ENCODE results near the gene DIS3L2.

The DIS3L2 gene

GRCh38 chr2:232276084-232276732 is 314.7 kb downstream of the DIS3L2 start:
- Histone ChIP-seq H3K27ac (ENCODE audit: poor library complexity, severe bottlenecking) (no peak overlapping the region), H3K9me3 (ENCODE audit: severe bottlenecking) (no peaks in the 10 kb centered on the region), H3K36me3 (ENCODE audit: low read depth) (0 out of 2 replicates have a peak, but pooled peaks cover 3% of the 10 kb centered on the region), H3K4me3 (ENCODE audit: severe bottlenecking) (no peak overlapping the region), H3K27me3 (ENCODE audit: insufficient read depth, poor library complexity, severe bottlenecking) (no peaks in the 10 kb centered on the region), H3K4me1 (ENCODE audit: insufficient read depth, poor library complexity, severe bottlenecking) (no peaks in the 10 kb centered on the region)
- no peak for TF ChIP-seq CTCF (IDR thresholded peaks at IDR 0.05; ENCODE audit: poor library complexity, severe bottlenecking)
- no peak for ATAC-seq (ENCODE audit: low read depth)
- no peak for DNase-seq (ENCODE audit: low spot score)

GRCh38 chr2:232276733-232277313 is 315.3 kb downstream of the DIS3L2 start:
- DNase-seq (ENCODE audit: low spot score) (no peak), ATAC-seq (ENCODE audit: low read depth) (no peak)
- H3K4me3 ChIP-seq (ENCODE audit: severe bottlenecking) = no peak overlapping the region
- no peaks in the 10 kb centered on the region for H3K27me3 ChIP-seq (ENCODE audit: insufficient read depth, poor library complexity, severe bottlenecking)
- no peaks in the 10 kb centered on the region for H3K9me3 ChIP-seq (ENCODE audit: severe bottlenecking)
- H3K27ac ChIP-seq (ENCODE audit: poor library complexity, severe bottlenecking) = no peak overlapping the region
- TF ChIP-seq CTCF (IDR thresholded peaks at IDR 0.05; ENCODE audit: poor library complexity, severe bottlenecking) = no peak
- H3K4me1 ChIP-seq (ENCODE audit: insufficient read depth, poor library complexity, severe bottlenecking) = no peaks in the 10 kb centered on the region
- 0 out of 2 replicates have a peak, but pooled peaks cover 3% of the 10 kb centered on the region for H3K36me3 ChIP-seq (ENCODE audit: low read depth)

- no peaks in the 10 kb centered on the region for H3K27me3 ChIP-seq (ENCODE audit: insufficient read depth, poor library complexity, severe bottlenecking)
Observed at GRCh38 chr2:232278534-232278933, 317.0 kb downstream of the DIS3L2 start.

GRCh38 chr2:232280341-232280740 is 318.8 kb downstream of the DIS3L2 start:
- TF ChIP-seq CTCF (IDR thresholded peaks at IDR 0.05; ENCODE audit: poor library complexity, severe bottlenecking) = no peak
- ATAC-seq (ENCODE audit: low read depth) = no peak
- Histone ChIP-seq H3K4me1 (ENCODE audit: insufficient read depth, poor library complexity, severe bottlenecking) (peaks cover under 1% of the 10 kb centered on the region), H3K4me3 (ENCODE audit: severe bottlenecking) (no peak overlapping the region), H3K27me3 (ENCODE audit: insufficient read depth, poor library complexity, severe bottlenecking) (no peaks in the 10 kb centered on the region), H3K27ac (ENCODE audit: poor library complexity, severe bottlenecking) (no peak overlapping the region), H3K36me3 (ENCODE audit: low read depth) (0 out of 2 replicates have a peak, but pooled peaks cover 3% of the 10 kb centered on the region), H3K9me3 (ENCODE audit: severe bottlenecking) (no peaks in the 10 kb centered on the region)
- no peak for DNase-seq (ENCODE audit: low spot score)

More at GRCh38 chr2:232278534-232278933, 317.0 kb downstream of the DIS3L2 start:
- Histone ChIP-seq H3K9me3 (ENCODE audit: severe bottlenecking) (no peaks in the 10 kb centered on the region), H3K27ac (ENCODE audit: poor library complexity, severe bottlenecking) (no peak overlapping the region), H3K36me3 (ENCODE audit: low read depth) (0 out of 2 replicates have a peak, but pooled peaks cover 3% of the 10 kb centered on the region), H3K4me1 (ENCODE audit: insufficient read depth, poor library complexity, severe bottlenecking) (no peaks in the 10 kb centered on the region), H3K4me3 (ENCODE audit: severe bottlenecking) (no peak overlapping the region)
- no peak for DNase-seq (ENCODE audit: low spot score)
- ATAC-seq (ENCODE audit: low read depth) = no peak
- no peak for TF ChIP-seq CTCF (IDR thresholded peaks at IDR 0.05; ENCODE audit: poor library complexity, severe bottlenecking)
